HepG2 (cell line): ENCODE results near the gene DERL2. TPM values are rescaled to one million over a fixed set of nuclear protein-coding genes. Genes with fewer than 3 reads are reported as not detected.

Experiments
- BRCA1 ChIP-seq: sonication (generic); formaldehyde crosslinking; IDR thresholded peaks from 2 replicates; pipeline ENCODE4 v1.4.0; 2020; ENCODE audit warnings: missing genetic modification reagents
- HBP1 ChIP-seq: IDR thresholded peaks from 2 replicates; pipeline ENCODE4 v1.6.1; 2016; ENCODE audit warnings: low read depth, control low read depth
- MYPOP ChIP-seq: sonication (generic); formaldehyde crosslinking; IDR thresholded peaks from 2 replicates; pipeline ENCODE4 v1.8.1; 2023; ENCODE audit warnings: mild to moderate bottlenecking, moderate library complexity, missing genetic modification reagents
- NCOA5 ChIP-seq: sonication (generic); formaldehyde crosslinking; IDR thresholded peaks from 2 replicates; pipeline ENCODE4 v1.4.0; 2020; ENCODE audit warnings: missing genetic modification reagents
- PAXIP1 ChIP-seq: sonication (generic); formaldehyde crosslinking; conservative IDR thresholded peaks from 2 replicates; pipeline ENCODE4 v1.4.0; 2020; ENCODE audit warnings: mild to moderate bottlenecking, missing genetic modification reagents, moderate library complexity
- SMYD3 ChIP-seq: sonication (generic); formaldehyde crosslinking; IDR thresholded peaks from 2 replicates; pipeline ENCODE4 v1.8.1; 2023; ENCODE audit warnings: mild to moderate bottlenecking, missing genetic modification reagents
- SP1 ChIP-seq, 2 experiments: fragments of 450-650 bp in 1 of 2; sonication (generic) in 1 of 2; formaldehyde crosslinking in 1 of 2; IDR thresholded peaks; 2 replicates each; pipeline versions ENCODE4 v1.4.0 to v1.6.1; 2016 to 2020; ENCODE audit warnings: missing genetic modification reagents in 1 of 2
- TRIM22 ChIP-seq: fragments of 450-650 bp; IDR thresholded peaks from 2 replicates; pipeline ENCODE4 v1.6.1; 2017
- ZBTB42 ChIP-seq: sonication (generic); formaldehyde crosslinking; IDR thresholded peaks from 2 replicates; pipeline ENCODE4 v1.5.0; 2020; ENCODE audit warnings: mild to moderate bottlenecking, missing genetic modification reagents
- ZNF318 ChIP-seq: sonication (generic); formaldehyde crosslinking; IDR thresholded peaks from 2 replicates; pipeline ENCODE4 v1.4.0; 2020; ENCODE audit warnings: mild to moderate bottlenecking, missing genetic modification reagents
- ZNF326 ChIP-seq: sonication (generic); formaldehyde crosslinking; IDR thresholded peaks from 2 replicates; pipeline ENCODE4 v1.4.0; 2020; ENCODE audit warnings: missing genetic modification reagents, borderline replicate concordance
- ZNF615 ChIP-seq: sonication (generic); formaldehyde crosslinking; IDR thresholded peaks from 2 replicates; pipeline ENCODE4 v1.5.0; 2020; ENCODE audit warnings: mild to moderate bottlenecking, missing genetic modification reagents, borderline replicate concordance
- polyA plus RNA-seq, 8 experiments: library from polyadenylated mRNA; depleted of rRNA in 3 of 8; stranded (reverse) in 7 of 8; unstranded in 1 of 8; fragments of >200 nt; fragmentation: Illumina TruSeq in 4 of 8; extraction: Trizol in 4 of 8; gene quantifications; 2 replicates each; pipeline versions ENCODE4 v1.2.1 to v1.2.3, GENCODE V29; 2011 to 2016; ENCODE audit warnings: low read depth in 4 of 8, missing spikeins in 1 of 8, mixed read lengths in 1 of 8; ENCODE audit not compliant: insufficient read depth in 1 of 8
- total RNA-seq, 5 experiments: library from RNA; depleted of rRNA; stranded (reverse); fragments of >200 nt; fragmentation: Illumina TruSeq; extraction: Trizol; gene quantifications; 2 replicates each; pipeline ENCODE4 v1.2.3, GENCODE V29; 2016; ENCODE audit warnings: low read depth in 1 of 5

The DERL2 gene
- total and polyA plus RNA-seq, 2 of the 13 experiments (the other 11 are each of a cell fraction or from before 2014, with no cell fraction given): 59.3 to 65.2 TPM

GRCh38 chr17:5438716-5439445 is 47.1 kb downstream of the DERL2 start, which contains the start of gene C1QBP (continued):
- TF ChIP-seq PAXIP1: peak; percentile 52; the same call in 1 of the 2 replicates
- TF ChIP-seq ZBTB42: 0 out of 2 replicates have a peak, but pooled peaks have one; percentile 68
- TF ChIP-seq ZNF326: no peak
- 0 out of 2 replicates have a peak, but pooled peaks have one; percentile 34 for TF ChIP-seq HBP1 (CRISPR knock-in tag)
- peak; percentile 89; the same call in 1 of the 2 replicates for TF ChIP-seq BRCA1 (CRISPR knock-in tag)
- no peak for TF ChIP-seq TRIM22
- no peak for TF ChIP-seq SP1 (IDR thresholded peaks at IDR 0.05)
- no peak; the same call in 1 of the 2 replicates for TF ChIP-seq SP1 (CRISPR knock-in tag; IDR thresholded peaks at IDR 0.05)
- TF ChIP-seq MYPOP (CRISPR knock-in tag): no peak; the same call in 1 of the 2 replicates
- no peak for TF ChIP-seq SMYD3 (CRISPR knock-in tag)
- 0 out of 2 replicates have a peak, but pooled peaks have one; percentile 77 for TF ChIP-seq ZNF615 (CRISPR knock-in tag)
- 0 out of 2 replicates have a peak, but pooled peaks have one; percentile 24 for TF ChIP-seq ZNF318 (CRISPR knock-in tag)
- no peak for TF ChIP-seq NCOA5
